Measurements from ENCODE around the gene SPATA9. TPM values are rescaled to one million over a fixed set of nuclear protein-coding genes. Genes with fewer than 3 reads are reported as not detected.
A peak's percentile ranks its signal among the peaks of the same experiment; 100 is the strongest.

SPATA9 gene
- total RNA-seq, 1 donor, result 1.3 TPM

DNA sequence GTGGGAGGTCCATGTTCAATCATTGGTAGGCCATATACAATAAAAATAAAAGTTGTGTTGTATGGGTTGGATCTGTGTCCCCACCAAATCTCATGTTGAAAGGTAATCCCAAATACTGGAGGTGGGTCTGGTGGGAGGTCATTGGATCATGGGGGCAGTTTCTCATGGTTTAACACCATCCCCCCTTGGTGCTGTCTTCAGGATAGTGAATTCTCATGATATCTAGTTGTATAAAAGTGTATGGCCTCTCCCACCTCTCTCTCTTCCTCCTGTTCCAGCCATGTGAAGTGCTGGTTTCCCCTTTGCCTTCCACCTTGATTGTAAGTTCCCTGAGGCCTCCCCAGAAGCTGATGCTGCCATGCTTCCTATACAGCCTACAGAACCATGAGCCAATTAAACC lies 15.1 kb downstream of the SPATA9 start:
- DNase-seq (ENCODE audit: low read depth), result no peak
- no peak overlapping the region for H3K4me3 ChIP-seq (ENCODE audit: low read depth, low read length)
- TF ChIP-seq CTCF (IDR thresholded peaks at IDR 0.05; ENCODE audit: insufficient read depth, low read depth, low read length), result no peak

GRCh38 chr5:95667061-95667618 lies 15.7 kb downstream of the SPATA9 start:
- no peak for TF ChIP-seq CTCF (IDR thresholded peaks at IDR 0.05; ENCODE audit: insufficient read depth, low read depth, low read length)

GRCh38 chr5:95664204-95664786 lies 18.5 kb downstream of the SPATA9 start:
- DNase-seq (ENCODE audit: low read depth), result peak; percentile 82
- H3K4me3 ChIP-seq (ENCODE audit: low read depth, low read length), result no peak overlapping the region
- peak; percentile 86 for TF ChIP-seq CTCF (IDR thresholded peaks at IDR 0.05; ENCODE audit: insufficient read depth, low read depth, low read length)

More at GRCh38 chr5:95667061-95667618, 15.7 kb downstream of the SPATA9 start:
- no peak for DNase-seq (ENCODE audit: low read depth)
- H3K4me3 ChIP-seq (ENCODE audit: low read depth, low read length), result no peak overlapping the region

- no peak for DNase-seq (ENCODE audit: low read depth)
- H3K4me3 ChIP-seq (ENCODE audit: low read depth, low read length), result no peak overlapping the region
- TF ChIP-seq CTCF (IDR thresholded peaks at IDR 0.05; ENCODE audit: insufficient read depth, low read depth, low read length), result no peak
Measured at GRCh38 chr5:95662946-95663345, 19.8 kb downstream of the SPATA9 start.

GRCh38 chr5:95660060-95660459 lies 22.7 kb downstream of the SPATA9 start:
- H3K4me3 ChIP-seq (ENCODE audit: low read depth, low read length), result no peak overlapping the region
- TF ChIP-seq CTCF (IDR thresholded peaks at IDR 0.05; ENCODE audit: insufficient read depth, low read depth, low read length), result no peak
- no peak for DNase-seq (ENCODE audit: low read depth)

GRCh38 chr5:95655575-95655974 lies 27.2 kb downstream of the SPATA9 start:
- no peak overlapping the region for H3K4me3 ChIP-seq (ENCODE audit: low read depth, low read length)
- DNase-seq (ENCODE audit: low read depth), result no peak
- no peak for TF ChIP-seq CTCF (IDR thresholded peaks at IDR 0.05; ENCODE audit: insufficient read depth, low read depth, low read length)

DNA sequence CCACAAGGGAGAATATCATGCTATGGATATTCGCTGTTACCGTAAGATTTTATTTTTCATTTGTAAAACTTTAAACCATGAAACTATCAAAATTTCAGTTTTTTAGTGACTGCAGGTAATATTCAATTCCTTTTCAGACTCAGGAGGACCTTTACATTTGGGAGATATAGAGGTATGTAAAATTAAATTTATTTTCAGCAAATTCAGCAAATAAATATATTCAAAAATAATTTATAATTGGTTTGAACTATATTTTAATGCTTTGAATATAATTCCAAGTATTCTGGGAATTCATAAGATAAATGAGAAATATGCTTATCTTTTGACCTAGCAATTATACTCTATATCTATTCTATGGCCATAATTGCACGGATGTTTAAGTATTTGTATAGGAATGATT lies 28.6 kb downstream of the SPATA9 start:
- H3K4me3 ChIP-seq (ENCODE audit: low read depth, low read length), result no peak overlapping the region
- no peak for TF ChIP-seq CTCF (IDR thresholded peaks at IDR 0.05; ENCODE audit: insufficient read depth, low read depth, low read length)
- no peak for DNase-seq (ENCODE audit: low read depth)

Data from fibroblast of villous mesenchyme (primary cell).